SK-N-SH treated with all-trans-retinoic acid at 6 μM for 48 hours (cell line): ENCODE measurements around the gene CFAP61.

ENCODE experiments used
- ATAC-seq: fragments of 200-7000 bp; cut with Tn5 transposase; 3 replicates; pipeline ENCODE4 v1.9.1; 2020; ENCODE audit warnings: mild to moderate bottlenecking, moderate library complexity
- ARNTL ChIP-seq: fragments of 450-650 bp; formaldehyde crosslinking; IDR thresholded peaks from 2 replicates; pipeline ENCODE4 v1.5.0; 2020; ENCODE audit warnings: low read depth, mild to moderate bottlenecking, moderate library complexity, borderline replicate concordance
- BACH2 ChIP-seq: fragments of 250-450 bp; sonication (Bioruptor Pico); IDR thresholded peaks from 2 replicates; pipeline ENCODE4 v1.9.0; 2021; ENCODE audit warnings: mild to moderate bottlenecking, borderline replicate concordance
- CREB5 ChIP-seq: fragments of 250-450 bp; sonication (Bioruptor Pico); IDR thresholded peaks from 2 replicates; pipeline ENCODE4 v1.5.1; 2020; ENCODE audit warnings: low read depth, mild to moderate bottlenecking, moderate library complexity
- CSDC2 ChIP-seq: fragments of 250-450 bp; sonication (Bioruptor Pico); IDR thresholded peaks from 2 replicates; pipeline ENCODE4 v1.5.0; 2020; ENCODE audit warnings: mild to moderate bottlenecking, moderate library complexity
- CSRNP3 ChIP-seq: fragments of 250-450 bp; sonication (Bioruptor Pico); IDR thresholded peaks from 2 replicates; pipeline ENCODE4 v1.5.1; 2021; ENCODE audit warnings: mild to moderate bottlenecking, moderate library complexity
- ESRRG ChIP-seq: fragments of 250-450 bp; sonication (Bioruptor Pico); IDR thresholded peaks from 2 replicates; pipeline ENCODE4 v1.6.1; 2021; ENCODE audit warnings: mild to moderate bottlenecking
- GLIS3 ChIP-seq: fragments of 250-450 bp; sonication (Bioruptor Pico); IDR thresholded peaks from 2 replicates; pipeline ENCODE4 v1.5.0; 2020; ENCODE audit warnings: mild to moderate bottlenecking, moderate library complexity
- OSR1 ChIP-seq: fragments of 250-450 bp; sonication (Bioruptor Pico); IDR thresholded peaks from 2 replicates; pipeline ENCODE4 v1.8.0; 2022; ENCODE audit warnings: moderate library complexity, mild to moderate bottlenecking, inconsistent platforms
- PATZ1 ChIP-seq: fragments of 250-450 bp; sonication (Bioruptor Pico); IDR thresholded peaks from 2 replicates; pipeline ENCODE4 v1.8.0; 2020; ENCODE audit warnings: mild to moderate bottlenecking, moderate library complexity, borderline replicate concordance
- POU6F1 ChIP-seq: fragments of 250-450 bp; sonication (Bioruptor Pico); IDR thresholded peaks from 2 replicates; pipeline ENCODE4 v1.8.0; 2021; ENCODE audit warnings: low read depth, mild to moderate bottlenecking, moderate library complexity, borderline replicate concordance
- SNAI2 ChIP-seq: fragments of 250-450 bp; sonication (Bioruptor Pico); IDR thresholded peaks from 2 replicates; pipeline ENCODE4 v1.5.0; 2020; ENCODE audit warnings: mild to moderate bottlenecking, moderate library complexity
- TCF4 ChIP-seq: fragments of 250-450 bp; sonication (Bioruptor Pico); IDR thresholded peaks from 2 replicates; pipeline ENCODE4 v1.8.0; 2021; ENCODE audit warnings: mild to moderate bottlenecking, moderate library complexity, borderline replicate concordance
- TOX ChIP-seq: fragments of 250-450 bp; sonication (Bioruptor Pico); IDR thresholded peaks from 2 replicates; pipeline ENCODE4 v1.8.0; 2021; ENCODE audit warnings: mild to moderate bottlenecking, moderate library complexity, borderline replicate concordance
- TSHZ2 ChIP-seq: fragments of 250-450 bp; sonication (Bioruptor Pico); IDR thresholded peaks from 2 replicates; pipeline ENCODE4 v1.5.0; 2020; ENCODE audit warnings: mild to moderate bottlenecking, moderate library complexity
- ZFP3 ChIP-seq: fragments of 250-450 bp; sonication (Bioruptor Pico); IDR thresholded peaks from 2 replicates; pipeline ENCODE4 v1.5.0; 2020; ENCODE audit warnings: mild to moderate bottlenecking, moderate library complexity
- ZFP30 ChIP-seq: fragments of 450-650 bp; formaldehyde crosslinking; IDR thresholded peaks from 2 replicates; pipeline ENCODE4 v1.5.0; 2022; ENCODE audit warnings: mild to moderate bottlenecking, moderate library complexity
- ZNF565 ChIP-seq: fragments of 450-650 bp; formaldehyde crosslinking; conservative IDR thresholded peaks from 2 replicates; pipeline ENCODE4 v1.5.0; 2020; ENCODE audit warnings: low read depth, mild to moderate bottlenecking, moderate library complexity
- ZNF8 ChIP-seq: fragments of 450-650 bp; formaldehyde crosslinking; IDR thresholded peaks from 2 replicates; pipeline ENCODE4 v1.5.0; 2020; ENCODE audit warnings: mild to moderate bottlenecking, moderate library complexity

Gene CFAP61

GRCh38 chr20:20227013-20227571, 174.8 kb downstream of the CFAP61 start:
- TF ChIP-seq ZFP3 (CRISPR knock-in tag) (no peak), SNAI2 (CRISPR knock-in tag) (no peak), CREB5 (no peak), POU6F1 (no peak), ZFP30 (CRISPR knock-in tag) (no peak), TCF4 (CRISPR knock-in tag) (no peak), GLIS3 (CRISPR knock-in tag) (no peak), PATZ1 (CRISPR knock-in tag) (no peak), CSDC2 (no peak), ZNF565 (CRISPR knock-in tag) (no peak)
- TF ChIP-seq, all 23 proteins: peak for 0
- no peak for ATAC-seq

DNA sequence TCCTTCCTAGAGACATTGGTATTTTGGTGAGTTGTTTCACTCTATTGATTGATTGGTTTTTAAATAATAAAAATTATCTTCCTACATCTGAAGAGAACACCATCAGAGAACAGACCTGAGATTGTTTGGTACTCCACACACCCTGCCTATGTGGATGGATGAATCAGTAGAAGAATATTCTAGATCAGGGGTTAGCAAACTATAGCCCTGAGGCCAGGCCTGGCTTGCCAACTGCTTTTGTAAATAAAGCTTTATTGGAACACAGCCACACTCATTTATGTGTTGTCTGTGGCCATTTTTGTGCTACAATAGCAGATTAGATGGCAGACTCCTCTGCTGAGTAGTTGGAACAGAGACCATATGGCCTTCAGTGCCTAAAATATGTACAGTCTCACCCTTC, 176.0 kb downstream of the CFAP61 start:
- TF ChIP-seq ESRRG (CRISPR knock-in tag) (no peak), OSR1 (CRISPR knock-in tag) (no peak)

DNA sequence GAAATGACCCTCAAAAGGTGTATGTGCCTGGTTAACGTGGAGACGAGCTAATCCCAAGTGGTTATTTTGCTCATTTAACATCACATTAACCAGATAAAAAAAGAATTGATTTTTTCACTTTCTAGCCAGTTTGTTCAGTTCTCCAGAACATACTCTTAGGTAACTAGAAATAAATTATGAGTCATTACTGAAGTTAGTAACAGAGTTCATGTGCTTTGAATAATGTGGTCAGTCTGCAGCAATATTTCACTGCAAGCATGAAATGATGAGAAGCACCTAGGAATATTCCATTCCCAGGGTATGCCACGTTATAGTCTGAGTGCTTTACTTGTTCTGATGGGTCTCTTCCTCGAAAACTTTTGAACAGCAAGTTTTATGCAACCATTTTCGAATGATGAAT, 177.3 kb downstream of the CFAP61 start:
- ATAC-seq = no peak
- TF ChIP-seq GLIS3 (CRISPR knock-in tag) (no peak), TSHZ2 (CRISPR knock-in tag) (no peak), ZFP3 (CRISPR knock-in tag) (no peak), CSRNP3 (no peak), ZNF8 (CRISPR knock-in tag) (no peak), CREB5 (no peak), SNAI2 (CRISPR knock-in tag) (no peak), TOX (CRISPR knock-in tag) (no peak), BACH2 (CRISPR knock-in tag) (no peak)

More for the DNA sequence above, 176.0 kb downstream of the CFAP61 start:
- no peak for ATAC-seq

GRCh38 chr20:20230741-20231140, 178.4 kb downstream of the CFAP61 start:
- ATAC-seq = no peak
- TF ChIP-seq ARNTL (CRISPR knock-in tag) (no peak), TOX (CRISPR knock-in tag) (no peak), GLIS3 (CRISPR knock-in tag) (no peak), CREB5 (no peak), ZNF8 (CRISPR knock-in tag) (no peak)
